Neural progenitor cell (in vitro differentiated cells): ENCODE results near the gene DNAH14. TPM values are rescaled to one million over a fixed set of nuclear protein-coding genes. Genes with fewer than 3 reads are reported as not detected.

Experiments
- DNase-seq: peaks from one replicate; pipeline ENCODE4 v3.0.0-alpha.2; 2016; ENCODE audit warnings: low spot score
- H2AFZ ChIP-seq: fragments of 200-600 bp; sonication (generic); replicated peaks from 2 replicates; pipeline ENCODE4 v1.6.1; 2016; ENCODE audit warnings: antibody characterized with exemption
- H3F3A ChIP-seq: fragments of 200-600 bp; sonication (generic); 2 replicates; pipeline ENCODE4 v1.6.1; 2016; ENCODE audit warnings: antibody characterized with exemption, low read depth
- H3K27ac ChIP-seq: fragments of 200-600 bp; sonication (generic); 2 replicates; pipeline ENCODE4 v1.5.1; 2016; ENCODE audit warnings: mild to moderate bottlenecking
- H3K27me3 ChIP-seq: fragments of 200-600 bp; sonication (generic); 2 replicates; pipeline ENCODE4 v1.6.1; 2016; ENCODE audit warnings: mild to moderate bottlenecking, moderate library complexity
- H3K36me3 ChIP-seq: fragments of 200-600 bp; sonication (generic); 2 replicates; pipeline ENCODE4 v1.5.1; 2016
- H3K4me1 ChIP-seq: fragments of 200-600 bp; sonication (generic); 2 replicates; pipeline ENCODE4 v1.6.1; 2016; ENCODE audit warnings: mixed run types
- H3K4me2 ChIP-seq: fragments of 200-600 bp; sonication (generic); 2 replicates; pipeline ENCODE4 v1.6.1; 2016
- H3K4me3 ChIP-seq: fragments of 200-600 bp; sonication (generic); 2 replicates; pipeline ENCODE4 v1.5.1; 2016
- H3K79me2 ChIP-seq: fragments of 200-600 bp; sonication (generic); 2 replicates; pipeline ENCODE4 v1.6.1; 2016; ENCODE audit warnings: low read depth
- H3K9ac ChIP-seq: fragments of 200-600 bp; sonication (generic); 2 replicates; pipeline ENCODE4 v1.6.1; 2016
- H3K9me3 ChIP-seq: fragments of 200-600 bp; sonication (generic); 2 replicates; pipeline ENCODE4 v1.5.1; 2016; ENCODE audit warnings: low read depth
- H4K20me1 ChIP-seq: fragments of 200-600 bp; sonication (generic); 2 replicates; pipeline ENCODE4 v1.6.1; 2016; ENCODE audit warnings: low read depth
- H3K27ac Mint-ChIP-seq: 3 replicates; pipeline ENCODE4 v1.8.0; 2021; ENCODE audit warnings: mixed read lengths
- H3K27me3 Mint-ChIP-seq: 2 replicates; pipeline ENCODE4 v1.8.0; 2022; ENCODE audit warnings: low read depth, mild to moderate bottlenecking, inconsistent platforms, moderate library complexity, mixed read lengths; ENCODE audit not compliant: insufficient read depth
- H3K36me3 Mint-ChIP-seq: 3 replicates; pipeline ENCODE4 v1.8.0; 2021; ENCODE audit warnings: mixed read lengths
- H3K4me1 Mint-ChIP-seq: 3 replicates; pipeline ENCODE4 v1.8.0; 2021; ENCODE audit warnings: mixed read lengths
- H3K4me3 Mint-ChIP-seq: 3 replicates; pipeline ENCODE4 v1.8.0; 2021; ENCODE audit warnings: mild to moderate bottlenecking, moderate library complexity, mixed read lengths
- H3K9me3 Mint-ChIP-seq: 3 replicates; pipeline ENCODE4 v1.8.0; 2020; ENCODE audit warnings: mixed read lengths
- EZH2 ChIP-seq: fragments of 200-600 bp; sonication (generic); IDR thresholded peaks from 2 replicates; pipeline ENCODE4 v1.6.1; 2017; ENCODE audit warnings: antibody characterized with exemption, mild to moderate bottlenecking, moderate library complexity
- EZH2phosphoT487 ChIP-seq: fragments of 200-600 bp; sonication (generic); IDR thresholded peaks from 2 replicates; pipeline ENCODE4 v1.6.1; 2017; ENCODE audit warnings: antibody characterized with exemption
- total RNA-seq: library from RNA; depleted of rRNA; stranded (reverse); fragments of >200 nt; gene quantifications from 2 replicates; pipeline ENCODE4 v1.2.3, GENCODE V29; 2015; ENCODE audit warnings: low replicate concordance
- TF ChIP-seq, protein P1 (sequence below): fragments of 200-600 bp; sonication (generic); IDR thresholded peaks from 2 replicates; pipeline ENCODE4 v1.5.1; 2017; ENCODE audit warnings: antibody characterized with exemption, mild to moderate bottlenecking

DNAH14 gene
- total RNA-seq, 1 donor from 2014 or later: 118 TPM

DNA sequence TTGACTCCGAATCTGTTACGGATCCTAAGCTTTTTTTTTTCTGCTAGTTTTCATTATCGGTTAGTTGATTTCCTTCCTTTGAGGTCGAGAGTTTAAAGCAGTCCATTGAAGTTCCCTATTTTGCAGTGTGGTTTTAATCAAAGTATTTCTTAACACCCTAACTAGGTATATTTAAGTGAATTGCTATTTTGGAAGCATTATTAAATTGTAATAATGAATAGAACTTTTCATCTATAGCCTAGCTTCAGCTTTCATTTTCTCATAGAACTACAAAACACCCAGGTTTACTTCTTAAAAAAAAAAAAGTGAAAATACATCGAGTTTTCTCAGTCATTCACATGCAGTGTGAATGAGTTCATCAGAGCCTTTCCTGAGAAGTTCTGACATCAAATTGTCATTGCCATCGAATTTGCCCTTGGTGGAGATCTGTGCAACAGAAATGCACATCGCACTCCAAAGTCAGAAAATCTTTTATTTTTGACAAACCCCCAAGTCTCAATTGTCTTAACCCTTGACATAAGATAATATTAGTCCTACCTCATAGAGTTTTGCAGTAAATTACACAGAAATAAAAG lies 499.5 kb downstream of the DNAH14 start:
- Mint-ChIP-seq H3K4me3 (peak overlapping the region; percentile 92), H3K27ac (peak overlapping the region; percentile 94), H3K4me1 (peaks cover 36% of the 10 kb centered on the region), H3K36me3 (no peaks in the 10 kb centered on the region), H3K27me3 (peaks cover 12% of the 10 kb centered on the region), H3K9me3 (peaks cover 12% of the 10 kb centered on the region)
- H3K4me3 ChIP-seq: peak overlapping the region; percentile 86
- H3K4me2 ChIP-seq: peak overlapping the region; percentile 91
- H3K9me3 ChIP-seq: peaks cover 4% of the 10 kb centered on the region
- H3K27ac ChIP-seq: peak overlapping the region; percentile 86
- no peak for DNase-seq
- peak overlapping the region; percentile 88 for H2AFZ ChIP-seq
- peaks cover 18% of the 10 kb centered on the region for H3K4me1 ChIP-seq
- H4K20me1 ChIP-seq: peaks cover 37% of the 10 kb centered on the region
- no peak overlapping the region for H3K9ac ChIP-seq
- no peaks in the 10 kb centered on the region for H3K36me3 ChIP-seq
- TF ChIP-seq, protein P1, sequence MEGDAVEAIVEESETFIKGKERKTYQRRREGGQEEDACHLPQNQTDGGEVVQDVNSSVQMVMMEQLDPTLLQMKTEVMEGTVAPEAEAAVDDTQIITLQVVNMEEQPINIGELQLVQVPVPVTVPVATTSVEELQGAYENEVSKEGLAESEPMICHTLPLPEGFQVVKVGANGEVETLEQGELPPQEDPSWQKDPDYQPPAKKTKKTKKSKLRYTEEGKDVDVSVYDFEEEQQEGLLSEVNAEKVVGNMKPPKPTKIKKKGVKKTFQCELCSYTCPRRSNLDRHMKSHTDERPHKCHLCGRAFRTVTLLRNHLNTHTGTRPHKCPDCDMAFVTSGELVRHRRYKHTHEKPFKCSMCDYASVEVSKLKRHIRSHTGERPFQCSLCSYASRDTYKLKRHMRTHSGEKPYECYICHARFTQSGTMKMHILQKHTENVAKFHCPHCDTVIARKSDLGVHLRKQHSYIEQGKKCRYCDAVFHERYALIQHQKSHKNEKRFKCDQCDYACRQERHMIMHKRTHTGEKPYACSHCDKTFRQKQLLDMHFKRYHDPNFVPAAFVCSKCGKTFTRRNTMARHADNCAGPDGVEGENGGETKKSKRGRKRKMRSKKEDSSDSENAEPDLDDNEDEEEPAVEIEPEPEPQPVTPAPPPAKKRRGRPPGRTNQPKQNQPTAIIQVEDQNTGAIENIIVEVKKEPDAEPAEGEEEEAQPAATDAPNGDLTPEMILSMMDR: no peak
- TF ChIP-seq EZH2: no peak
- no peak for TF ChIP-seq EZH2phosphoT487
- peaks cover 12% of the 10 kb centered on the region for H3F3A ChIP-seq
- H3K27me3 ChIP-seq: peaks cover 8% of the 10 kb centered on the region
- peaks cover 38% of the 10 kb centered on the region for H3K79me2 ChIP-seq

DNA sequence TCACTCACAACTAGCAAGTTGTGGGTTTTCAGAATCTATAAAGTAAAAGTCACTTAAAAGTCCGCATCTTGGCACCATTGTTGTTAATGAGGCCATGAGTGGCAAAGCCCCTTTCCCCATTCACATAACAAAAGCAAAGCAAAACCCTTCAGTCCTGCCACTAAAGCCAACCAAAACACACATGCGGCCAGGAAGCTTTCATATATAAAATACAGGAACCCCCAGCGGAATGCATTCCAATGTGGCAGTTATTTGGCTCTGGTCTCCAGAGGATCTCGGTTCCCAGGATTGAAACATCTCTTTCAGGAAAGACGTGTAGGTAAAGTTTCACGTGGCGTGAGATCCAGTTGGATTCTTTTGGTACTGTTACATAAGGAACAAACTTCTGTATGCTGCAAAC lies 500.8 kb downstream of the DNAH14 start:
- Mint-ChIP-seq H3K27ac (no peak overlapping the region), H3K4me3 (peak overlapping the region; percentile 41), H3K36me3 (no peaks in the 10 kb centered on the region), H3K27me3 (peaks cover 12% of the 10 kb centered on the region), H3K9me3 (peaks cover 12% of the 10 kb centered on the region), H3K4me1 (peaks cover 23% of the 10 kb centered on the region)
- no peak for DNase-seq
- Histone ChIP-seq H3K27me3 (peaks cover 8% of the 10 kb centered on the region), H3K9ac (no peak overlapping the region), H3K9me3 (peaks cover 4% of the 10 kb centered on the region), H3K4me1 (peaks cover 10% of the 10 kb centered on the region), H3F3A (peaks cover 12% of the 10 kb centered on the region), H3K27ac (no peak overlapping the region), H4K20me1 (peaks cover 23% of the 10 kb centered on the region), H3K36me3 (no peaks in the 10 kb centered on the region), H3K4me2 (no peak overlapping the region), H3K4me3 (no peak overlapping the region), H2AFZ (no peak overlapping the region), H3K79me2 (peaks cover 25% of the 10 kb centered on the region)
- TF ChIP-seq EZH2phosphoT487 (no peak), EZH2 (no peak)
- TF ChIP-seq, protein P1: no peak

DNA sequence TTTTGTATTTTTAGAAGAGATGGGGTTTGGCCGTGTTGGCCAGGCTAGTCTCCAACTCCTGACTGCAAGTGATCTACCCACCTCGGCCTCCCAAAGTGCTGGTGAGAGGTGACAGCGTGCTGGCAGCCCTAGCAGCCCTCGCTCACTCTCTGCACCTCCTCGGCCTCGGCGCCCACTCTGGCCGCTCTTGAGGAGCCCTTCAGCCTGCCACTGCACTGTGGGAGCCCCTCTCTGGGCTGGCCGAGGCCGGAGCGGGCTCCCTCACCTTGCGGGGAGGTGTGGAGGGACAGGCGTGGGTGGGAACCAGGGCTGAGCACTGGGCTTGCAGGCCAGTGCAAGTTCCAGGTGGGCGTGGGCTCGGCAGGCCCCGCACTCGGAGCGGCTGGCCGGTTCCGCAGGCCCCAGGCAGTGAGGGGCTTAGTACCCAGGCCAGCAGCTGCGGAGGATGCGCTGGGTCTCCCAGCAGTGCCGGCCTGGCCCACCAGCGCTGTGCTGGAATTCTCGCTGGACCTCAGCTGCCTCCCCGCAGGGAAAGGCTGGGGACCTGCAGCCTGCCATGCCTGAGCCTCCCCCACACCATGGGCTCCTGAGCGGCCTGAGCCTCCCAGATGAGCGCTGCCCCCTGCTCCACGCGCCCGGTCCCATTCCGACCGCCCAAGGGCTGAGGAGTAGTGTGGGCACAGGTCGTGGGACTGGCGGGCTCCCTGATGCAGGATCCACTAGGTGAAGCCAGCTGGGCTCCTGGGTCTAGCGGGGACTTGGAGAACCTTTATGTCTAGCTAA lies 501.8 kb downstream of the DNAH14 start:
- H3K4me3 ChIP-seq: no peak overlapping the region
- peaks cover 15% of the 10 kb centered on the region for H3K79me2 ChIP-seq
- TF ChIP-seq EZH2 (no peak), EZH2phosphoT487 (no peak)
- TF ChIP-seq, protein P1: no peak

More for the DNA sequence above, 501.8 kb downstream of the DNAH14 start:
- Mint-ChIP-seq H3K27ac (no peak overlapping the region), H3K36me3 (no peaks in the 10 kb centered on the region), H3K4me3 (no peak overlapping the region), H3K27me3 (peaks cover 16% of the 10 kb centered on the region), H3K4me1 (peaks cover 13% of the 10 kb centered on the region), H3K9me3 (peaks cover 12% of the 10 kb centered on the region)
- H4K20me1 ChIP-seq: peaks cover 14% of the 10 kb centered on the region
- no peak for DNase-seq
- H3K27me3 ChIP-seq: peaks cover 8% of the 10 kb centered on the region
- no peak overlapping the region for H3K9ac ChIP-seq
- peaks cover 4% of the 10 kb centered on the region for H3K9me3 ChIP-seq
- no peaks in the 10 kb centered on the region for H3K36me3 ChIP-seq
- H3K27ac ChIP-seq: no peak overlapping the region
- no peak overlapping the region for H3K4me2 ChIP-seq
- peaks cover under 1% of the 10 kb centered on the region for H3K4me1 ChIP-seq
- peaks cover 12% of the 10 kb centered on the region for H3F3A ChIP-seq
- no peak overlapping the region for H2AFZ ChIP-seq
